ENCODE data around the gene REG3G. TPM values are rescaled to one million over a fixed set of nuclear protein-coding genes. Genes with fewer than 3 reads are reported as not detected.

REG3G gene
- total and polyA plus RNA-seq, 2 of the 4 experiments (the other 2 are of a cell fraction), result not detected

DNA sequence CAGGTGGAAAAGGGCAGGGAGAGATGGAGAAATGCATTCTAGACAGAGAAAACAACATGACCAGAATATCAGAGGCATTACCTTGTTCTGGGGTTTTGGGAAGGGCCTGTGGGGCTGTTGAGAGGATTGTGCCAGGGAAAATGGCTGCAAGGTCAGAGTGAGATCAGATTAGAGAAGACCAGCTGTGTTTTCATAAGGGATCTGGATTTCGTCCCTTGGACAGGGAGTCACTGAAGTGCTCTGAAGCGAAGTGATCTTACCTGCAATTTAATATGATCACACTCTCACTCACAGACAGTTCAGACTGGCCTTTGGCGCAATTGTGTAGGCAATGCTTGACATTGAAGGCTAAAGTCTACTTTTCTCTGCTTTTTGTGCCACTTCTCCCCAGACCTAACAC, 20.3 kb upstream of the REG3G start:
- Histone ChIP-seq H3K9me1 (ENCODE audit: insufficient read depth, low read length) (no peaks in the 10 kb centered on the region), H3K18ac (ENCODE audit: low read depth, low read length) (no peak overlapping the region), H3K4me1 (ENCODE audit: control insufficient read depth, insufficient read depth, low read length) (no peaks in the 10 kb centered on the region), H3K23ac (ENCODE audit: low read depth, low read length) (no peak overlapping the region), H3K79me1 (ENCODE audit: low read depth in 1 of 2, low read length in 2 of 2) (no peaks in the 10 kb centered on the region), H4K91ac (ENCODE audit: insufficient read depth, low read depth, low read length) (no peak overlapping the region), H3K4me2 (ENCODE audit: low read depth, low read length) (no peak overlapping the region), H3K36me3 (ENCODE audit: control insufficient read depth, insufficient read depth, low read length) (no peaks in the 10 kb centered on the region), H3K4me3 (ENCODE audit: insufficient read depth, low read depth, low read length) (no peak overlapping the region), H2BK20ac (ENCODE audit: low read depth, low read length) (no peak overlapping the region), H2BK120ac (ENCODE audit: low read depth, low read length) (no peak overlapping the region), H2BK5ac (ENCODE audit: low read depth, low read length, poor library complexity, severe bottlenecking) (no peak overlapping the region), H3K56ac (ENCODE audit: extremely low read depth, insufficient read depth, low read length) (no peak overlapping the region), H2AFZ (replicated peaks; ENCODE audit: low read length, poor library complexity) (no peak overlapping the region), H2BK15ac (ENCODE audit: low read depth, low read length) (no peak overlapping the region), H2AK9ac (replicated peaks; ENCODE audit: low read depth, low read length, poor library complexity) (no peak overlapping the region), H3K9me3 (ENCODE audit: control insufficient read depth, insufficient read depth, low read length) (peaks cover 14% of the 10 kb centered on the region; the same call in 1 of the 2 replicates), H3K27me3 (ENCODE audit: control insufficient read depth, insufficient read depth, low read length) (no peaks in the 10 kb centered on the region), H2AK5ac (ENCODE audit: low read depth, low read length) (no peak overlapping the region), H4K5ac (ENCODE audit: low read depth, low read length) (no peak overlapping the region), H3K9ac (ENCODE audit: low read depth, low read length) (no peak overlapping the region), H3K27ac (ENCODE audit: insufficient read depth, low read length) (no peak overlapping the region), H4K8ac (ENCODE audit: low read depth in 2 of 2, low read length in 2 of 2) (no peak overlapping the region), H4K20me1 (ENCODE audit: insufficient read depth, low read length) (no peaks in the 10 kb centered on the region), H3K14ac (replicated peaks; ENCODE audit: low read depth, low read length) (no peak overlapping the region), H3K4ac (ENCODE audit: low read depth, low read length) (no peak overlapping the region)
- CTCF ChIA-PET, result interaction anchor here (0.6 kb wide), 1 partner anchor 958 kb away, joined by 4 read pairs; no protein-coding TSS in a partner anchor
- no peak for TF ChIP-seq MXI1 (IDR thresholded peaks at IDR 0.05; ENCODE audit: borderline replicate concordance, low read depth, low read length)
- no peak for TF ChIP-seq RFX5 (IDR thresholded peaks at IDR 0.05; ENCODE audit: low read depth, low read length)
- no peak for TF ChIP-seq POLR2A (IDR thresholded peaks at IDR 0.05; ENCODE audit: low read depth, low read length)
- no peak for TF ChIP-seq RAD21 (IDR thresholded peaks at IDR 0.05; ENCODE audit: low read length)
- TF ChIP-seq MAFK (IDR thresholded peaks at IDR 0.05; ENCODE audit: low read depth, low read length), result no peak
- TF ChIP-seq SMC3 (IDR thresholded peaks at IDR 0.05; ENCODE audit: low read depth, low read length), result no peak
- TF ChIP-seq CEBPB (IDR thresholded peaks at IDR 0.05; ENCODE audit: low read depth, low read length), result no peak
- TF ChIP-seq, protein P1, sequence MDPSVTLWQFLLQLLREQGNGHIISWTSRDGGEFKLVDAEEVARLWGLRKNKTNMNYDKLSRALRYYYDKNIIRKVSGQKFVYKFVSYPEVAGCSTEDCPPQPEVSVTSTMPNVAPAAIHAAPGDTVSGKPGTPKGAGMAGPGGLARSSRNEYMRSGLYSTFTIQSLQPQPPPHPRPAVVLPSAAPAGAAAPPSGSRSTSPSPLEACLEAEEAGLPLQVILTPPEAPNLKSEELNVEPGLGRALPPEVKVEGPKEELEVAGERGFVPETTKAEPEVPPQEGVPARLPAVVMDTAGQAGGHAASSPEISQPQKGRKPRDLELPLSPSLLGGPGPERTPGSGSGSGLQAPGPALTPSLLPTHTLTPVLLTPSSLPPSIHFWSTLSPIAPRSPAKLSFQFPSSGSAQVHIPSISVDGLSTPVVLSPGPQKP (IDR thresholded peaks at IDR 0.05; ENCODE audit: borderline replicate concordance, low read depth, low read length), result no peak
- TF ChIP-seq MAZ (IDR thresholded peaks at IDR 0.05; ENCODE audit: borderline replicate concordance, low read depth, low read length), result no peak
- no peak for TF ChIP-seq CHD1 (IDR thresholded peaks at IDR 0.05; ENCODE audit: low read depth, low read length)
- no peak for TF ChIP-seq BHLHE40 (IDR thresholded peaks at IDR 0.05; ENCODE audit: low read depth, low read length)
- no peak for TF ChIP-seq FOS (IDR thresholded peaks at IDR 0.05; ENCODE audit: low read depth, low read length)
- TF ChIP-seq, protein P2, sequence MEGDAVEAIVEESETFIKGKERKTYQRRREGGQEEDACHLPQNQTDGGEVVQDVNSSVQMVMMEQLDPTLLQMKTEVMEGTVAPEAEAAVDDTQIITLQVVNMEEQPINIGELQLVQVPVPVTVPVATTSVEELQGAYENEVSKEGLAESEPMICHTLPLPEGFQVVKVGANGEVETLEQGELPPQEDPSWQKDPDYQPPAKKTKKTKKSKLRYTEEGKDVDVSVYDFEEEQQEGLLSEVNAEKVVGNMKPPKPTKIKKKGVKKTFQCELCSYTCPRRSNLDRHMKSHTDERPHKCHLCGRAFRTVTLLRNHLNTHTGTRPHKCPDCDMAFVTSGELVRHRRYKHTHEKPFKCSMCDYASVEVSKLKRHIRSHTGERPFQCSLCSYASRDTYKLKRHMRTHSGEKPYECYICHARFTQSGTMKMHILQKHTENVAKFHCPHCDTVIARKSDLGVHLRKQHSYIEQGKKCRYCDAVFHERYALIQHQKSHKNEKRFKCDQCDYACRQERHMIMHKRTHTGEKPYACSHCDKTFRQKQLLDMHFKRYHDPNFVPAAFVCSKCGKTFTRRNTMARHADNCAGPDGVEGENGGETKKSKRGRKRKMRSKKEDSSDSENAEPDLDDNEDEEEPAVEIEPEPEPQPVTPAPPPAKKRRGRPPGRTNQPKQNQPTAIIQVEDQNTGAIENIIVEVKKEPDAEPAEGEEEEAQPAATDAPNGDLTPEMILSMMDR (conservative IDR thresholded peaks at IDR 0.05; ENCODE audit: low read depth, low read length), result no peak
- TF ChIP-seq RCOR1 (IDR thresholded peaks at IDR 0.05; ENCODE audit: insufficient replicate concordance, low read length), result no peak
- TF ChIP-seq, protein P3, sequence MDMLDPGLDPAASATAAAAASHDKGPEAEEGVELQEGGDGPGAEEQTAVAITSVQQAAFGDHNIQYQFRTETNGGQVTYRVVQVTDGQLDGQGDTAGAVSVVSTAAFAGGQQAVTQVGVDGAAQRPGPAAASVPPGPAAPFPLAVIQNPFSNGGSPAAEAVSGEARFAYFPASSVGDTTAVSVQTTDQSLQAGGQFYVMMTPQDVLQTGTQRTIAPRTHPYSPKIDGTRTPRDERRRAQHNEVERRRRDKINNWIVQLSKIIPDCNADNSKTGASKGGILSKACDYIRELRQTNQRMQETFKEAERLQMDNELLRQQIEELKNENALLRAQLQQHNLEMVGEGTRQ (IDR thresholded peaks at IDR 0.05; ENCODE audit: low read depth, low read length), result no peak
- no peak for TF ChIP-seq NFE2L2 (IDR thresholded peaks at IDR 0.05; ENCODE audit: low read depth, low read length)
- DNase-seq (no peak), ATAC-seq (ENCODE audit: low read depth) (no peak)
- dilution Hi-C loops (cut with HindIII; ENCODE audit: low sequenced_read_pairs, unreplicated experiment), result no loop called here
- no TSS peak for BruUV-seq (replicated peaks)
- intact Hi-C loops (cut with micrococcal nuclease), result no loop called here
- POLR2A ChIA-PET (ENCODE audit: unreplicated experiment), result no interaction called here
- in situ Hi-C loops (cut with MboI; ENCODE audit: low sequenced_read_pairs), result no loop called here
- WGBS, 2 experiments (ENCODE audit: extremely low coverage in 2 of 2, insufficient read length in 1 of 2), result no CpG with 5 or more reads among the region's 3 CpGs

All from IMR-90 (cell line).